OCI-LY1 (cell line): ENCODE results near the gene DMBT1.

Experiments used
- H2AFZ ChIP-seq: fragments of 200-600 bp; sonication (generic), shearing (Covaris generic); 2 replicates; pipeline ENCODE4 v1.6.0; 2014; ENCODE audit warnings: antibody characterized with exemption, mild to moderate bottlenecking, low read length
- H3F3A ChIP-seq: fragments of 200-600 bp; sonication (generic), shearing (Covaris generic); 2 replicates; pipeline ENCODE4 v1.6.0; 2014; ENCODE audit warnings: mild to moderate bottlenecking, antibody characterized with exemption, low read length, moderate library complexity; ENCODE audit not compliant: insufficient read depth
- H3K27ac ChIP-seq: fragments of 200-600 bp; sonication (generic); 2 replicates; pipeline ENCODE4 v1.5.1; 2014; ENCODE audit warnings: low read length, mixed run types, mild to moderate bottlenecking, low read depth; ENCODE audit not compliant: poor library complexity, severe bottlenecking
- H3K27me3 ChIP-seq: fragments of 200-600 bp; sonication (generic); 2 replicates; pipeline ENCODE4 v1.6.0; 2014; ENCODE audit warnings: antibody characterized with exemption, mild to moderate bottlenecking, low read length, moderate library complexity; ENCODE audit not compliant: insufficient read depth
- H3K36me3 ChIP-seq: fragments of 200-600 bp; sonication (generic); 2 replicates; pipeline ENCODE4 v1.6.1; 2014; ENCODE audit warnings: mild to moderate bottlenecking, antibody characterized with exemption, low read length, moderate library complexity, mixed read lengths; ENCODE audit not compliant: insufficient read depth
- H3K4me1 ChIP-seq: fragments of 200-600 bp; sonication (generic); 2 replicates; pipeline ENCODE4 v1.5.1; 2014; ENCODE audit warnings: mild to moderate bottlenecking, low read length, moderate library complexity; ENCODE audit not compliant: insufficient read depth, severe bottlenecking
- H3K4me2 ChIP-seq: fragments of 200-600 bp; sonication (generic), shearing (Covaris generic); 2 replicates; pipeline ENCODE4 v1.6.1; 2014; ENCODE audit warnings: low read length
- H3K4me3 ChIP-seq: fragments of 200-600 bp; sonication (generic); 2 replicates; pipeline ENCODE4 v1.5.1; 2014; ENCODE audit warnings: low read length, low read depth, mild to moderate bottlenecking, mixed read lengths; ENCODE audit not compliant: poor library complexity, severe bottlenecking
- H3K79me2 ChIP-seq: fragments of 200-600 bp; shearing (Covaris generic); 2 replicates; pipeline ENCODE4 v1.6.1; 2016; ENCODE audit warnings: mixed run types, low read length, mixed read lengths; ENCODE audit not compliant: insufficient read depth
- H3K9ac ChIP-seq: fragments of 200-600 bp; sonication (generic), shearing (Covaris generic); 2 replicates; pipeline ENCODE4 v1.6.1; 2014; ENCODE audit warnings: mild to moderate bottlenecking, low read length, mixed read lengths
- H3K9me2 ChIP-seq: fragments of 200-600 bp; sonication (generic), shearing (Covaris generic); 2 replicates; pipeline ENCODE4 v1.6.1; 2014; ENCODE audit warnings: low read depth, mild to moderate bottlenecking, low read length, mixed read lengths
- H3K9me3 ChIP-seq: fragments of 200-600 bp; shearing (Covaris generic); 2 replicates; pipeline ENCODE4 v1.6.1; 2014; ENCODE audit warnings: low read length, mixed read lengths
- H4K20me1 ChIP-seq: fragments of 200-600 bp; sonication (generic), shearing (Covaris generic); 2 replicates; pipeline ENCODE4 v1.6.0; 2016; ENCODE audit warnings: mild to moderate bottlenecking, low read length; ENCODE audit not compliant: insufficient read depth
- EZH2 ChIP-seq: fragments of 200-600 bp; sonication (generic), shearing (Covaris generic); IDR thresholded peaks from 2 replicates; pipeline ENCODE4 v1.8.0; 2017; ENCODE audit warnings: borderline replicate concordance, mixed run types, mild to moderate bottlenecking, antibody characterized with exemption, low read length, moderate library complexity, mixed read lengths
- TF ChIP-seq, protein P1 (sequence below): fragments of 200-600 bp; sonication (generic), shearing (Covaris generic); IDR thresholded peaks from 2 replicates; pipeline ENCODE4 v1.5.1; 2017; ENCODE audit warnings: mild to moderate bottlenecking, antibody characterized with exemption, low read length, moderate library complexity, mixed read lengths

DMBT1 gene

DNA sequence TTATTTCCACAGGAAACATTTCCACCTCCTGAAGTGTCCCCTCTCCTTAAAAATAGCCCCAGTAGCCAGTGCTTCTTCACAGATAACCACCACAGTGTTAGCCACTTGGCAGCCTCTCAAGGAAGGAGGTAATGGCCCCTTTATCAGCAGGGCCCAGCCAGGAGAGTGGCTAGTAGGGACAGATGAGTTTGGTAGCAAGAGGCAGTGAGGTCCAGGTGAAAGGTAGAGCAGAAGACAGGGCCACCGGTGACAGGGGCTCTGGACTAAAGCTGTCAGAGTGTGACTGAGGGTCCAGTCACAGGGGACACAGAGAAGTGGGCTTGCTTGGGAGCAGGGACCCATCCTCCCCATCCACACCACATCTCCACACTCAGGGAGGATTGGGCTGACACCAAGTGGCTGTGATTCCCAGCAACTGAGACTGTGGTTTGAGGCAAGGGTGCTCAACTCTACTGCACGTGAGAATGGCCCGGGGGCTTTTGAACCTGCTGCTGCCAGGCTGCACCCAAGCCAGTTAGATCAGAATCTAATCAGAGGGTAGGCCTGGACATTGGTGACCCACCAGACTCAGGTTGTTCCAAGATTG lies 86.9 kb downstream of the DMBT1 start:
- no peak overlapping the region for H3K4me2 ChIP-seq
- no peaks in the 10 kb centered on the region for H3K4me1 ChIP-seq
- no peaks in the 10 kb centered on the region for H3K9me2 ChIP-seq
- no peaks in the 10 kb centered on the region for H3K27me3 ChIP-seq
- no peak overlapping the region for H3K9ac ChIP-seq
- no peak overlapping the region for H3K27ac ChIP-seq
- H3K4me3 ChIP-seq: no peak overlapping the region
- H3K36me3 ChIP-seq: no peaks in the 10 kb centered on the region
- no peaks in the 10 kb centered on the region for H3K79me2 ChIP-seq
- no peaks in the 10 kb centered on the region for H4K20me1 ChIP-seq
- no peaks in the 10 kb centered on the region for H3K9me3 ChIP-seq
- no peaks in the 10 kb centered on the region for H3F3A ChIP-seq
- TF ChIP-seq EZH2: no peak
- TF ChIP-seq, protein P1, sequence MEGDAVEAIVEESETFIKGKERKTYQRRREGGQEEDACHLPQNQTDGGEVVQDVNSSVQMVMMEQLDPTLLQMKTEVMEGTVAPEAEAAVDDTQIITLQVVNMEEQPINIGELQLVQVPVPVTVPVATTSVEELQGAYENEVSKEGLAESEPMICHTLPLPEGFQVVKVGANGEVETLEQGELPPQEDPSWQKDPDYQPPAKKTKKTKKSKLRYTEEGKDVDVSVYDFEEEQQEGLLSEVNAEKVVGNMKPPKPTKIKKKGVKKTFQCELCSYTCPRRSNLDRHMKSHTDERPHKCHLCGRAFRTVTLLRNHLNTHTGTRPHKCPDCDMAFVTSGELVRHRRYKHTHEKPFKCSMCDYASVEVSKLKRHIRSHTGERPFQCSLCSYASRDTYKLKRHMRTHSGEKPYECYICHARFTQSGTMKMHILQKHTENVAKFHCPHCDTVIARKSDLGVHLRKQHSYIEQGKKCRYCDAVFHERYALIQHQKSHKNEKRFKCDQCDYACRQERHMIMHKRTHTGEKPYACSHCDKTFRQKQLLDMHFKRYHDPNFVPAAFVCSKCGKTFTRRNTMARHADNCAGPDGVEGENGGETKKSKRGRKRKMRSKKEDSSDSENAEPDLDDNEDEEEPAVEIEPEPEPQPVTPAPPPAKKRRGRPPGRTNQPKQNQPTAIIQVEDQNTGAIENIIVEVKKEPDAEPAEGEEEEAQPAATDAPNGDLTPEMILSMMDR: no peak
- H2AFZ ChIP-seq: no peak overlapping the region

- H3K4me1 ChIP-seq: no peaks in the 10 kb centered on the region
Observed at GRCh38 chr10:122648599-122649428, 88.3 kb downstream of the DMBT1 start.

GRCh38 chr10:122649903-122650302 lies 89.3 kb downstream of the DMBT1 start:
- Histone ChIP-seq H3K36me3 (no peaks in the 10 kb centered on the region), H2AFZ (no peak overlapping the region), H3K79me2 (no peaks in the 10 kb centered on the region)

More at GRCh38 chr10:122648599-122649428, 88.3 kb downstream of the DMBT1 start:
- TF ChIP-seq, protein P1: peak; percentile 68
- TF ChIP-seq EZH2: no peak
- Histone ChIP-seq H3F3A (no peaks in the 10 kb centered on the region), H3K27ac (no peak overlapping the region), H3K27me3 (no peaks in the 10 kb centered on the region), H3K9me3 (no peaks in the 10 kb centered on the region), H3K4me3 (no peak overlapping the region), H3K9ac (no peak overlapping the region), H2AFZ (no peak overlapping the region), H3K9me2 (no peaks in the 10 kb centered on the region), H4K20me1 (no peaks in the 10 kb centered on the region), H3K4me2 (no peak overlapping the region), H3K36me3 (no peaks in the 10 kb centered on the region), H3K79me2 (no peaks in the 10 kb centered on the region)

More at GRCh38 chr10:122649903-122650302, 89.3 kb downstream of the DMBT1 start:
- TF ChIP-seq, protein P1: no peak
- no peak for TF ChIP-seq EZH2
- Histone ChIP-seq H3F3A (no peaks in the 10 kb centered on the region), H3K9me3 (no peaks in the 10 kb centered on the region), H3K4me1 (no peaks in the 10 kb centered on the region), H3K27me3 (no peaks in the 10 kb centered on the region), H3K4me2 (no peak overlapping the region), H3K27ac (no peak overlapping the region), H4K20me1 (no peaks in the 10 kb centered on the region), H3K4me3 (no peak overlapping the region), H3K9me2 (no peaks in the 10 kb centered on the region), H3K9ac (no peak overlapping the region)
